A549 (cell line): Measurements from ENCODE around the gene POLR1C.

Source experiments
- JUNB ChIP-seq: fragments of >200 bp; sonication (Bioruptor Twin); formaldehyde crosslinking; IDR thresholded peaks from 2 replicates; pipeline ENCODE4 v1.6.1; 2016
- MAFK ChIP-seq: fragments of 450-650 bp; IDR thresholded peaks from 2 replicates; pipeline ENCODE4 v1.6.1; 2014; ENCODE audit not compliant: partially characterized antibody
- TF ChIP-seq, protein P1 (sequence below): fragments of >200 bp; sonication (Bioruptor Twin); formaldehyde crosslinking; IDR thresholded peaks from 3 replicates; pipeline ENCODE4 v1.5.1; 2016
- TF ChIP-seq, protein P2 (sequence below): IDR thresholded peaks from 2 replicates; pipeline ENCODE4 v1.6.1; 2012

DNA sequence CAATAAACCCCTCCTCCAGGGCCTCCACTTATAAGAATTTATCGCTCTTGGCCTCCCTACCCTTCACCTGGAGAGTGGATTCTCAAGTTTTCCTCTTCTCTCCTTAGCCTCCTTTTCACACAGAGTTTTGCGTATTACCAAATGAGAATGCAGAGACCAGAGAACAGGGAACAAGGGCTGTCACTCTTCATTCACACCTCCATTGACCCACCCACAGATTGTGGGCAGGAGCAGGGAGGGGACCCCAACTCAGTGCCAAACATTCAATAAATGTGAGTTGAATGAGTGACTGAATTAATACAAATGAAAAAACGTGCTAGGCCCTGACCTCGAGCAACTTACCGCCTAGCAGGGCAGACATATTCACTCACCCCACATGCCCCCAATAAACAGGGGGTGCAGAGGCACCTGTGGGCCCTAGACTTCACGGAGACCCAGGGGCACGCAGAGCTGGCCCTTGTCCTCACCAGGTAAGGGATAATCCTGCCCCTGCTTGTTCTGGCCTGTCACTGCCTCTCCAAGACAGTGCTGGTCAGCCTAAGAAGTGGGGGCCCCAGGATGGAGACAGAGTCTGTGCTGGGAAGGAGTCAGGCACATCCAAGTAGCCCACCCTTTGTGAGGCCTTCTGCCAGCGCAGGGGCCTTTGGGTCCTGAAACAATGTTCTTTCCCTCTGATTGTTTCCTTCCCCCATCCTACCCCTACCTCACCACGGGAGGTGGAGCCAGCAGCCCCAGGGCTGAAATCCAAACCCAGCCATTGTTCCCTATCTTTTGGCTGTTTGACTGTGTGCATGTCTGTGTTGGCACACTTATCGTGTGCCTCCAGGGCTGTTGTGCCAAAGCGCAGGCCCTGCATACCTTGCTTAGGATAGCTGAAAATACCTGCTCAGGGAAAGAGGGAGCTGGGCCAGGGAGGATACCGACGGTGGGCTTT, 47.9 kb upstream of the POLR1C start:
- TF ChIP-seq, protein P1, sequence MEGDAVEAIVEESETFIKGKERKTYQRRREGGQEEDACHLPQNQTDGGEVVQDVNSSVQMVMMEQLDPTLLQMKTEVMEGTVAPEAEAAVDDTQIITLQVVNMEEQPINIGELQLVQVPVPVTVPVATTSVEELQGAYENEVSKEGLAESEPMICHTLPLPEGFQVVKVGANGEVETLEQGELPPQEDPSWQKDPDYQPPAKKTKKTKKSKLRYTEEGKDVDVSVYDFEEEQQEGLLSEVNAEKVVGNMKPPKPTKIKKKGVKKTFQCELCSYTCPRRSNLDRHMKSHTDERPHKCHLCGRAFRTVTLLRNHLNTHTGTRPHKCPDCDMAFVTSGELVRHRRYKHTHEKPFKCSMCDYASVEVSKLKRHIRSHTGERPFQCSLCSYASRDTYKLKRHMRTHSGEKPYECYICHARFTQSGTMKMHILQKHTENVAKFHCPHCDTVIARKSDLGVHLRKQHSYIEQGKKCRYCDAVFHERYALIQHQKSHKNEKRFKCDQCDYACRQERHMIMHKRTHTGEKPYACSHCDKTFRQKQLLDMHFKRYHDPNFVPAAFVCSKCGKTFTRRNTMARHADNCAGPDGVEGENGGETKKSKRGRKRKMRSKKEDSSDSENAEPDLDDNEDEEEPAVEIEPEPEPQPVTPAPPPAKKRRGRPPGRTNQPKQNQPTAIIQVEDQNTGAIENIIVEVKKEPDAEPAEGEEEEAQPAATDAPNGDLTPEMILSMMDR: no peak
- TF ChIP-seq JUNB (no peak), MAFK (no peak)
- TF ChIP-seq, protein P2, sequence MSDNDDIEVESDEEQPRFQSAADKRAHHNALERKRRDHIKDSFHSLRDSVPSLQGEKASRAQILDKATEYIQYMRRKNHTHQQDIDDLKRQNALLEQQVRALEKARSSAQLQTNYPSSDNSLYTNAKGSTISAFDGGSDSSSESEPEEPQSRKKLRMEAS: no peak
